PFSK-1 (cell line): ENCODE results near the gene C2orf76.

Source experiments
- FOXP2 ChIP-seq: optimal IDR thresholded peaks from 2 replicates; pipeline ENCODE3; 2011; ENCODE audit warnings: borderline replicate concordance, control low read depth, inconsistent platforms; ENCODE audit not compliant: insufficient read depth; ENCODE audit errors: extremely low read length, extremely low read depth
- POLR2AphosphoS5 ChIP-seq: IDR thresholded peaks from 2 replicates; pipeline ENCODE4 v1.6.1; 2012; ENCODE audit warnings: low read depth, mild to moderate bottlenecking, control low read depth, low read length, moderate library complexity
- REST ChIP-seq, 2 experiments: IDR thresholded peaks; 2 replicates each; pipeline versions ENCODE4 v1.6.1 to v1.8.0; 2011 to 2012; ENCODE audit warnings: low read depth in 2 of 2, low read length in 2 of 2, control low read depth in 1 of 2, inconsistent platforms in 1 of 2, mild to moderate bottlenecking in 1 of 2, moderate library complexity in 1 of 2; ENCODE audit not compliant: insufficient read depth in 1 of 2
- SIN3A ChIP-seq: IDR thresholded peaks from 2 replicates; pipeline ENCODE4 v1.6.1; 2012; ENCODE audit warnings: mild to moderate bottlenecking, low read length, moderate library complexity, borderline replicate concordance; ENCODE audit not compliant: insufficient read depth
- TAF1 ChIP-seq: IDR thresholded peaks from 2 replicates; pipeline ENCODE4 v1.6.1; 2012; ENCODE audit warnings: low read length, control low read depth, borderline replicate concordance; ENCODE audit not compliant: insufficient read depth

DNA sequence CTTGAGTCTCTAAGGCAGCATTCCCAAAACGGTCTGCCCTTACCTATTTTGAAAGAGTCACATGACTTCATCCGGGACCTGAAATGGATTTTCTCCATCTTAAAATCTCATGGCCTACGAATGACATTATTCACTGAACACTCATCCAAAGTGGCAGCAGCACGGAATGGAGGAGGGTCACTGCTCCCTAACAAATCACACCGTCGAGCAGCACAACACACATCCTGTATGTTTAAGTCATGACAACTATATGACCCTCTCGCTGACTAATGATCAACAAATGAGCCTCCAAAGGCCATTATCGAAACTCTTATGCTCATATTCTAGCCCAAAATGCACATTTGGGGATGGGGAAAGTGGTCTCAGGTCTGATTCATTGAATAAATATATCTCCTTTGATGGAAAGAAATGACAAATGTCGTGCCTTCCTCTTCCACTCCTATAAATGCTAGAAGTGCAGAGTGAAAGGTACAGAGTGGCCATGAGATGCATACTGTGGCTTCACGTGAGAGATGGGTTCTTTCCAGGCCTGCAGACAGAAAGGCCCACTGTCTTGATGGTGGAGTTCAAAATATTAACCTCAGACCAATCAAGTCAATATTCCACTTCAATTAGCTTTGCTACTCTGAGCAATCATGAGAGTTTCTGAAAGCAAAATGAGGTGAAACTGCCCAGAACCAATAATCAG is 70.8 kb downstream of the C2orf76 start:
- TF ChIP-seq POLR2AphosphoS5 (no peak), SIN3A (no peak), TAF1 (no peak), REST (IDR thresholded peaks at IDR 0.05; ENCODE audit: insufficient read depth in 1 of 2, low read depth in 2 of 2, low read length in 2 of 2) (no peak), FOXP2 (no peak)
